ENCODE results near the gene UHRF1. TPM values are rescaled to one million over a fixed set of nuclear protein-coding genes. Genes with fewer than 3 reads are reported as not detected.

Gene UHRF1
- total and polyA plus RNA-seq, 2 of the 13 experiments (the other 11 are each of a cell fraction or from before 2014, with no cell fraction given): 6.8 to 78.4 TPM

DNA sequence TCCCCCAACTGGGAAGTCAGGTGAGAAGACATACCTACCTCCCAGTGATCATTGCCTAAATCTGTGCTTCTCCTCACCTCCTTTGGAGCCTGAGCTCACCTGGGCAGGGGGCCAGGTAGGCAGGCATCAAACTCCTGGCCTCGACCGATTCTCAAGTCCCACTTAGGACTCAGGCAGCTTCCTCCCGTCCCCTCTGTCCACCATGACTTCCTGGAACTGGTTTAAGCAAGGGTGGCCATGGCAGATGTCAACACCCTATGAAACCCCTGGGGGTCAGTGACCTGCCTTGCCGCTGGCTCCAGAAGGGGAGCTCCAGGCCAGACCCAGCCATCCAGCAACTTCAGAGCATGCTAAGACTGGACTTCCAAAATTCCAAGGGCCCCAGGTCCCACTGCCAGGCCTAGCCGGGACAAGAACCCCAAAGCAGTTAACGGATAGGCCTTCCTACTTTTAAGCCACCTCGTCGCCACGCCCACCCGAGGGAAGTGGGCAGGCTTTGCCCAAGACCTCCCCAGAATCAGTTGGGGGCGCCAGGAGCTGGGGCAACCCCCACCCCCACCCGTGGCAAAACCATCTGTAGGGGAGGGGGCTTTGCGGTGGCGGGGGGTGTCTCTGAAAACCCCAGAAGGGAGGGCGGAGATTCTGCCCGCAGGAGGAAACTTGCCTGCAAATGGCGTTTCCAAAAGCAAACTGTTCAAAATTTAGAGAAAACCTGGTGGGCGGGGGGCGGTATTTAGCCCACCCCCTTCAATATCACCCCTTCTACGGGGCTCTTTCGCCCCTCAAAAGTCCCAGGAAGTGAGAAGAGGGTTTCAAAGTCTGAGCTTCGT lies 42.5 kb upstream of the UHRF1 start (continued):
- TF ChIP-seq ZNF788 (CRISPR knock-in tag; IDR thresholded peaks at IDR 0.05; ENCODE audit: borderline replicate concordance) (peak; percentile 68; the same call in 1 of the 2 replicates), ZNF563 (CRISPR knock-in tag; IDR thresholded peaks at IDR 0.05) (0 out of 2 replicates have a peak, but pooled peaks have one; percentile 20), FOXA1 (IDR thresholded peaks at IDR 0.05) (no peak), FOXA1 (CRISPR knock-in tag; IDR thresholded peaks at IDR 0.05) (peak; percentile 73), NR2F6 (IDR thresholded peaks at IDR 0.05) (peak; percentile 48), NR2F6 (CRISPR knock-in tag; IDR thresholded peaks at IDR 0.05) (peak; percentile 45; the same call in 1 of the 2 replicates), RBM39 (IDR thresholded peaks at IDR 0.05; ENCODE audit: low read depth, low read length, poor library complexity, severe bottlenecking) (no peak), ZZZ3 (CRISPR knock-in tag; IDR thresholded peaks at IDR 0.05; ENCODE audit: borderline replicate concordance) (0 out of 2 replicates have a peak, but pooled peaks have one; percentile 40), RXRA (CRISPR knock-in tag; IDR thresholded peaks at IDR 0.05) (peak; percentile 88; the same call in 1 of the 2 replicates), HNF1A (IDR thresholded peaks at IDR 0.05; ENCODE audit: low read depth) (no peak), HNF1A (CRISPR knock-in tag; IDR thresholded peaks at IDR 0.05; ENCODE audit: borderline replicate concordance) (0 out of 2 replicates have a peak, but pooled peaks have one; percentile 29), NR2C2 (CRISPR knock-in tag; IDR thresholded peaks at IDR 0.05; ENCODE audit: borderline replicate concordance) (peak; percentile 25; the same call in 1 of the 2 replicates), DZIP1 (CRISPR knock-in tag; IDR thresholded peaks at IDR 0.05) (0 out of 2 replicates have a peak, but pooled peaks have one; percentile 39), NFIB (CRISPR knock-in tag; IDR thresholded peaks at IDR 0.05; ENCODE audit: borderline replicate concordance) (no peak)
- TF ChIP-seq, protein P1, sequence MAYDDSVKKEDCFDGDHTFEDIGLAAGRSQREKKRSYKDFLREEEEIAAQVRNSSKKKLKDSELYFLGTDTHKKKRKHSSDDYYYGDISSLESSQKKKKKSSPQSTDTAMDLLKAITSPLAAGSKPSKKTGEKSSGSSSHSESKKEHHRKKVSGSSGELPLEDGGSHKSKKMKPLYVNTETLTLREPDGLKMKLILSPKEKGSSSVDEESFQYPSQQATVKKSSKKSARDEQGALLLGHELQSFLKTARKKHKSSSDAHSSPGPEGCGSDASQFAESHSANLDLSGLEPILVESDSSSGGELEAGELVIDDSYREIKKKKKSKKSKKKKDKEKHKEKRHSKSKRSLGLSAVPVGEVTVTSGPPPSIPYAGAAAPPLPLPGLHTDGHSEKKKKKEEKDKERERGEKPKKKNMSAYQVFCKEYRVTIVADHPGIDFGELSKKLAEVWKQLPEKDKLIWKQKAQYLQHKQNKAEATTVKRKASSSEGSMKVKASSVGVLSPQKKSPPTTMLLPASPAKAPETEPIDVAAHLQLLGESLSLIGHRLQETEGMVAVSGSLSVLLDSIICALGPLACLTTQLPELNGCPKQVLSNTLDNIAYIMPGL (CRISPR knock-in tag; IDR thresholded peaks at IDR 0.05; ENCODE audit: borderline replicate concordance in 1 of 2, low read depth in 1 of 2): 0 out of 4 replicates have a peak, but pooled peaks of 1 of the 2 experiments have one; percentile 60
